CD4-positive, alpha-beta T cell treated with Interleukin-21 for 1 hour (primary cell): ENCODE measurements around the gene AOPEP.
"Not testable (repeated sequence)": the region's sequence is repeated elsewhere in the genome, so short reads cannot be mapped to it uniquely, and the experiment has no call there.

ENCODE experiments used
- DNase-seq: peaks from one replicate; pipeline ENCODE4 v3.0.0-alpha.2; 2020

Gene AOPEP

DNA sequence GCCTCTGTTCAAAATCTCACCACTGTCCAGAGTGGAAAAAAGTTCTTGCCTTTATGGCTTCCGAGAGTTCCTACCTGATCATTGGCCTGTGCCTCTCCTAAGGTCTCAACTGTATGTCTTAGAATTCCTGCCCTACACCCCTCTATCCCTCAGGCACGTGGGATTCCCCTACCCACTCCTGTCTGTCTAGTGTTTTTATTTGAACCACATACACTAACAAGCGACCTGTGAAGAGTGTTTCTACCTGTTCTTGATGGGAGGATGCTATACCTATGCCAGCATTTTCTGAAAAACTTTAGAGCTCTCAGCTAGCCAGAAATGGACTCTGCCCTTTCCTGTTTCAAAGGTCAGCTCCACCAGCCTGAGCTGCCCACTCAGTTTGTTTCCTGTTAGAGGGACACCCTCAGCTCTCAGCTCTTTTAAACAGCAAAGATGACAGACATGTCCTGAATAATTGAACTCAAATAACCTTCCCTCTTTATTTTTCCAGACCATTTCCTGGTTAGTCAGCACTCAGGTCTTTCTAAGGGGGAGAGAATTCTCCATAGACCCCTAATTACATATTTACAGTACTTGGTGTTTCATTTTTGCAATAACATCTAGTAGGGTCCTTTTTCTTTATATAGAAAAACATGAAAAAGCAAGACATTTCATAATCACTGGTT, 214.8 kb downstream of the AOPEP start:
- DNase-seq = no peak

DNA sequence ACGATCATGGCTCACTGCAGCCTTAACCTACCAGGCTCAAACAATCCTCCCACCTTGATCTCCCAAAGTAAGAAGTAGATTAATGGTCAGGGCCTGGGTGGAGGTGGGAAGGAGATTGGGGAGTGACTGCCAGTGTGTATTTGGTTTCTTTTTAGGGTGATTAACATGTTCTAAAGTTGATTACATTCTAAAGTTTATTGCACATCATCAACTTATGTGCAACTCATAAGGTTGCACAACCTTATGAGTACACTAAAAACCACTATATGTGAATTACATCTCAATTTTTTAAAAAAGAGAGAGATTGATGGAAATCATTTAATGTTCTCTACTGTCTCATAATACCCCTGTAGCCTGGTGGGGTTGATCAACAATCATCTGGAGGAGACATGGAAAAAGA, 218.1 kb downstream of the AOPEP start:
- no peak for DNase-seq

GRCh38 chr9:94945197-94946144, 219.0 kb downstream of the AOPEP start:
- DNase-seq = no peak

- no peak for DNase-seq
Measured at GRCh38 chr9:94946256-94946655, 219.8 kb downstream of the AOPEP start.

DNA sequence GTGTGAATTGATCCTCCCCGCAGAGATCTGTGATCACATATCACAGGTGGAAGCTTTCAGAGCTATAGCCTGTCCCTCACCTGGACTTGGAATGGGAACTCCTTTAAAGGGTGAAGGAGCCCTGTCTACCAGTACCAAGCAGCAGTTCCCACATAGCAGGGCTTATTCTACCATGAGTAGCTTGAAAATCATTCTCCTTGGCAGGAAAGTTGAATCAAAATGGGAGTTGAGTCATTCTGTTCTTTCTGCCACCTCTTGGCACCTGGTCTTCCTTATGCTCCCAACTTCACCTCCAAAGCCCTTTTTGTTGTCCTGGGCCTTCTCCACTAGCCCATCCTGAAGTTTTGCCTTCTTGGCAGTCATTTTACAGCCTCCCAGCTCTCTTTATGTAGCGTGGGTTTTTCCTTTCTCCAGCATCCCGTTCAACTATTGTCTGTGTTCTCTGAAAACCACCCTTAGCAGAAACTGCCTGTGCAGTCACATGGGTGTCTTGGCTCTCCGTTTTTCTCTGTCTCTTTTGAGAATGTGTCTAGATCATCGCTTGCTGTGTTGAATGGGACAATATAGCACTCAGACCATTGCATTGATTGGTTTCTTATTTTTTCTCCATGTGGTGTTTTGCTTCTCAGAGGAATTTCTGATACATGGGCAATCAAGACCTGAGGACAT, 222.2 kb downstream of the AOPEP start:
- no peak for DNase-seq

GRCh38 chr9:94949370-94949769, 222.9 kb downstream of the AOPEP start:
- no peak for DNase-seq

DNA sequence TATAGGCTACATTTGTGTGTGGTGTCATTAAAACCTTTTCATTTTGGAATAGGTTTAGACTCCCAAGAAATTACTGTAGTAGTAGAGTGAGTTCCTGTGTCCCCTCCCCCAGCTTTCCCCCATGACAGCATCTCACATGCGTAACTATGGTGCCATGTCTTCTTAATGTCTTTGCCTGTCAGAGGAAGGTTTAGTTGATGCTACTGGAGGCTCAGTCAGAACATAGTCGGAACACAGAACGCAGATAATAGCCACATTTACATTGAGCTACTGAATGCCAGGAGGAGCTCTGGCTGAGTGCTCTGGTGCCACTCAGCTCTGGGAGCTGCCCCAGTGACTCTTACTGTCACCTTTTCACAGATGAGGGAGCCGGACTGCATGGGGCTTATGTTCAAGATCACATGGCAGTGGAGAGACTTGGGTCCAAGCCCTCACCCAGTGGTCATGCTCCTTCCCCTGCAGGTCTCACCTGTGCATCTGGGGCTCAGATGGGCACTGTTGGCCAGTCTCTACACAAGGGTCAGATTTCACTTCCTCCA, 223.6 kb downstream of the AOPEP start:
- no peak for DNase-seq

GRCh38 chr9:94950579-94951323, 224.3 kb downstream of the AOPEP start:
- no peak for DNase-seq

DNA sequence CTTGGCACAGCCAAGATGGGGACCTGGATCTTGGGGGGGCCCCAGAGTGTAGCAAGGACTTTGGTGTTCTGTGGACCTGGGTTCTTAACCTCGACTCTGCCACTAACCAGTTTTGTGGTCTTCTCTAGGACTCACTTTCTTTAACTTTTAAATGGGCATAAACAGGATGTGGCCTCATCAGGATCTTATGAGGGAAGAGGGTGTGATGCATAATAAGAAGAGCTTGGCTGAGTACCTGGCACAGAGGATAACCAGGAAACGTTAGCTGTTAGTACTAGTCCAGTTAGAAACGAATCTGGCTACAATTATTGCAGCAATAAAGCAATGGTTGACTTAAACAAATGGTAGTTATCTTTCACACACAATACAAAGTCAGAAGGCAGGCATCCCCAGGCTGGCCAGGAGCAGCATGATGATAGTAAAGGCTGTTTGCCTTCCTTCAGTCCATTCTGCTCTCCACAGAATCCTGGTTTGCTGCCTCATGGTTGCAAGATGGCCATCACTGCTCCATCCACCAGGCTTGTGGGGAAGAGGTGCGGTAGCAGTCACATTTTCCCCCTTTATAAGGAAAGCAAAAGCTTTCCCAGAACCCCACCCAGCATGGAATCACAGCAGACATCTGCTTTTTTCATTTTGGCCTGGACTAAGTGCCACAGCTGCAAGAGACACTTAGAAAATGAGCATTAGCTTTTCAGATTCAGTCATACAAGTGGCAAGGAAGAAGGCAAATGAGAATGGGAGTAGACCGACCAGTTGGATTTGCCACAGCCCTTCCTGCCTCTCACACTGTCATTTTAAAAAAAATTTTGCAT, 225.0 kb downstream of the AOPEP start:
- DNase-seq = peak; percentile 6

- DNase-seq = peak; percentile 24
Measured at GRCh38 chr9:94952565-94953373, 226.3 kb downstream of the AOPEP start.

- no peak for DNase-seq
Measured at GRCh38 chr9:94956731-94957130, 230.2 kb downstream of the AOPEP start.

GRCh38 chr9:94960964-94961363, 234.5 kb downstream of the AOPEP start:
- no peak for DNase-seq

DNA sequence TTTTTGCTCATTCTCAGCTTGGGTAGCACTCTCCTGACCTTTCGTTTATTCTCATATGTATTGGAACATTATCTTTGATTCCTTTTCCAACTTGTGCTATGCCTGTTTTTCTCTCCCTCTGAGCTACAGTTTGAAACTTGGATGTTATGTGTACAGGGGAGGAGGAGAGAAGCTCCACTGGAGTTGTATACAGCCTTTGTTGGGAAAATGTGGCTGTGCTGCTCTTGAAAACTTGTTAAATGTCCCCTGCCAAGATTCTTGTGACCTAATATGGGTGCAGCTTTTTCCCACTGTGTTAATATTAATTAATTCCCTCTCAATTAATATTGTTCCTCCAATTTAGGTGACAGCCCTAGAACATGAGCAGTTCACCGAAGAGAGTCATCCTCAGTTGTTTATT, 235.4 kb downstream of the AOPEP start:
- DNase-seq = no peak

- not testable (repeated sequence) for DNase-seq
Measured at GRCh38 chr9:94965631-94966030, 239.1 kb downstream of the AOPEP start.

- not testable (repeated sequence) for DNase-seq
Measured at GRCh38 chr9:94966046-94966445, 239.5 kb downstream of the AOPEP start.

DNA sequence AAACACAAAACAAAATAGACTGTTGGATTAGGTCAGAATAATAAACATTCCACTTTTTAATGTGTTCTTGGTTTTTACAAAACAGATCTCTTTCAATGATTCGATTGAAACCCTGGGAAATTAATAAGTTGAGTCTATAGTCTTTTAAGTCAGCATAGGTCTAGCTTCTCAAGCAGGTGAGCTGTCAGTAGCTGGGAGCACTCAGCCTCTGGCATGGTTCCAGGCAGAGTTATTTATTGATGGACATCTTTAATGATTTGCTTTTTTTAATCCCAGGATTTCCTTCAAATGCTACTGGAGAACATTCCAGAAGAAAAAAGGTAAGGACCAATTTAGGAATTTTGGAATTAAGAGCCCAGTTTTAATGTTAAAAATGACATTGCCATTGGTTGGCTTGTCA, 241.0 kb downstream of the AOPEP start:
- no peak for DNase-seq

GRCh38 chr9:94971378-94972131, 245.1 kb downstream of the AOPEP start:
- no peak for DNase-seq

DNA sequence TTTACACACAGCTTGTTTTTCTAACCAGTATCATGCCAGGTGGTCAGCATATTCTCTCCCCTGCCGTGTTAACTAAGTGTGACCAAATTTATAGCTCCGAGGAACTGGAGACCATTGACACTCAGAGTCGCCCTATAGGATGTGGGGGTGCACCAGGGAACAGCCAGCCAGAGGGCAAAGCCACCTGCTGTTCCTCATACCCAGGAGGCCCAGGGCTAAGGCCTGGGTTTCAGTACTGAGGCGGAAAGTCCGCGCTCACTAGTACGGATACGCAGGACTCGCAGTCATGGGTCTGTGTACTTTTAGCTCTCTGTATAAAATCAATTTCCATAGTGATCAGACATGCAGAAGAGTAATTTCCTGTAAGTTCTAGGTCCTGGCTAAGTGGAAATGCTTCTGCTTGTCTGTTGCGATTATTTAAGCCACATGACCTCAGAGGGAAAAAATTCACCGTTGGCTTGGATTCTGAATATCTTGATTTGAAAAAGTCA, 247.0 kb downstream of the AOPEP start:
- no peak for DNase-seq

GRCh38 chr9:94974154-94974879, 247.8 kb downstream of the AOPEP start:
- no peak for DNase-seq
